HG03103 (cell line): ENCODE results near the gene KCP.
"Not testable (repeated sequence)": the region's sequence is repeated elsewhere in the genome, so short reads cannot be mapped to it uniquely, and the experiment has no call there.

Source experiments
- ATAC-seq: cut with Tn5 transposase; IDR thresholded peaks from one replicate; pipeline ENCODE4 v1.9.1; 2021; ENCODE audit warnings: low read depth; ENCODE audit not compliant: unreplicated experiment

Gene KCP

GRCh38 chr7:128922496-128923410 is 12.2 kb upstream of the KCP start:
- no peak for ATAC-seq

GRCh38 chr7:128921866-128922440 is 11.4 kb upstream of the KCP start:
- ATAC-seq: no peak

- ATAC-seq: no peak
Measured at GRCh38 chr7:128920913-128921582, 10.5 kb upstream of the KCP start.

- no peak for ATAC-seq
Measured at GRCh38 chr7:128919881-128920799, 9.6 kb upstream of the KCP start.

- ATAC-seq: no peak
Measured at GRCh38 chr7:128919241-128919640, 8.7 kb upstream of the KCP start.

GRCh38 chr7:128918016-128918665 is 7.6 kb upstream of the KCP start:
- no peak for ATAC-seq

GRCh38 chr7:128917122-128917521 is 6.6 kb upstream of the KCP start:
- no peak for ATAC-seq

GRCh38 chr7:128916643-128916915 is 6.1 kb upstream of the KCP start:
- ATAC-seq: no peak

- no peak for ATAC-seq
Measured at GRCh38 chr7:128915841-128916642, 5.5 kb upstream of the KCP start.

GRCh38 chr7:128915271-128915819 is 4.8 kb upstream of the KCP start:
- no peak for ATAC-seq

GRCh38 chr7:128914566-128915151 is 4.2 kb upstream of the KCP start:
- no peak for ATAC-seq

- ATAC-seq: no peak
Measured at GRCh38 chr7:128913870-128914565, 3.5 kb upstream of the KCP start.

- not testable (repeated sequence) for ATAC-seq
Measured at GRCh38 chr7:128912709-128913495, 2.4 kb upstream of the KCP start.

GRCh38 chr7:128912281-128912680 is 1.8 kb upstream of the KCP start:
- no peak for ATAC-seq

- no peak for ATAC-seq
Measured at GRCh38 chr7:128911423-128912031, 1.0 kb upstream of the KCP start.

- ATAC-seq: no peak
Measured at GRCh38 chr7:128909625-128910568, 612 bp downstream of the KCP start.
